ENCODE results near the gene MMGT1.

The MMGT1 gene

DNA sequence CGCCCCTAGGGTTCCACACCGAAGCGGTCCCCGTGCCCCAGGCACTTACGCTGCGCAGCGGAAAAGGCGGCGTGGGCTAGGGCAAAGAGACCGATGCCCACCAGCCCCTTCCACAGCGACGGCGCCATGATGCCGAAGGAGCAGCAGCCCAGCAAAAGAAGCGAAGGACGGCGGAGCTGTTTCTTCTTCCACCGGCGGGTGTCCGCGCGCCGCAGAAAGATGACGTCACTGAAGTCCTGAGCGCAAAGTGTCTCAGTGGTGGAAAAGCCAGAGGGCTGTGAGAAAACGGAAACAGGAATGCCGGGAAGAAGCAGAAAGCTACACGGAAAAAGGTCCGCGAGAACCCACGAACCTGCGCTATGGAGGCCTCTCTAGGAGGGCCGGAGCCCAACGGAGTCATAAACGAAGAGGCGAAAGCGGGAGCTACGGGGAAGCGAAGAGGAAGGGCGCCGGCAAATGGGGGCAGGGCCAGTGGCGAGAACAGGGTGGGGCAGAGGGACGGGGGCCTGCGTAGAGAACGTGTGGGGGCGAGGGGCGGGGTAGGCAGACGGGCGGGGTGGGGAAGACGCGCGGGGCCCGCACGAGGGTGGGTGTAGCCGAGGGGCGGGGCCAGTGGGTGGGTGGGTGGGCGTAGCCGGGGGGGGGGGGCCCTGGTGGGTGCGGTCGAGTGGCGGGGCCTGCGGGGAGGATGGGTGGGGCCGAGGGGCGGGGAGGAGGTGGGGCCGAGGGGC, at the start of gene MMGT1:
Gene MMGT1, minus strand, starts transcription at position 441 of the 731 bp plus-strand sequence. Its CDS starts 313 bp downstream, at position 128.
- DNase-seq, result peak; percentile 43

DNA sequence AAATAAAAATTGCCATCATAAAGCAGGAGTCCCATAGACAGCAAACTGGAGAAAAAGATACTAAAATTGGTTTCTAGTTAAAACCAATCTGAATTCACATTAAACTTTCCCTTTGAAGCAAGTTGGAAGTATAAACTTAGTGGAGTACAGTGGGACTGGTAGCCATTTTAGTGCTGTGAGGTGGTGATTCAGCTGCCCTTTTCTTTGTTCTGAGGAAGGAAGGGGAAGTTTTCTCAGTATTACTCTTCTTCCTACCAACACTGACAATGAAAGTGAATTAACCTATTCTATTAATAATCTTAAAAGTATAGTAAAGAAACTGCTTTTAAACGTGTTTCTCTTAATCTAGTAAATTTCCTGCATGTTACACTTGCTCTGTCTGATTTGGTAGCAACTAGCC, 48.1 kb upstream of the MMGT1 start:
- no peak for DNase-seq

DNA sequence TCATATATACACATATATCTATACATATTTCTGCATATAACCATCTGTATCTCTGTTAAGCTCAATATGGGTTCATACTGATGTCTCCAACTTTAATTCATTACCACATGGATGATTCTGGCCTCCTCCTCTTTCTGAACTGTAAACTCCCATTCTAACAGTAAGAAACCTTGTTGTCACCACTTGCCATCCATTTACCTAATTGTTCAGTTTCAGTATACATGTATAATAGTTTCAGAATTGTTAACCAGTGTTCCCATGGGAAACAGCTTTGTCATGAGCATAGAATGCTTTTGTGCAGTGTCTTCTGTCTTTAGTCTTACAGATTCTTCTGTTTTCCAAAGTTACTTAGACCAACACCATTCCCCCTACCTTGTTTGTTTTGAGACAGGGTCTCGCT, 47.4 kb upstream of the MMGT1 start:
- no peak for DNase-seq

DNA sequence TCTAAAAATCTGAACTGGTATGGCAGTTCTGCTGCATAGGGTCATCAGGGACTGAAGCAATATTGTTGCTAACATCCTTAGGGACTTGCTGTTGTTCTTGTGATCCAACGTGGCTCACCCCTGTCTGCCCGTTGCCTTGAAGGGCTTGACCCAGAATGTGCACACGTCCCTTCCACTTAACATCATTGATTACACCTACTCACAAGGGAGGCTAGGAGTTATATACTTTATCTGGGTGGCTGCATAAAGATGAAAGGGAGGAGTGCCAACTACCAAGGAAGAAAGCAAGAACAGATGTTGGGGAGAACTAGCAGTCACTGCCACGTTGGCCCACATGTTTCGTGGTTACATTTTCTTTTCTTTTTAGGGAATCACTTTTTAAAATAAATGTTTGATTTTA, 45.4 kb upstream of the MMGT1 start:
- no peak for DNase-seq

GRCh38 chrX:136016881-136017280, 43.1 kb upstream of the MMGT1 start:
- DNase-seq, result no peak

DNA sequence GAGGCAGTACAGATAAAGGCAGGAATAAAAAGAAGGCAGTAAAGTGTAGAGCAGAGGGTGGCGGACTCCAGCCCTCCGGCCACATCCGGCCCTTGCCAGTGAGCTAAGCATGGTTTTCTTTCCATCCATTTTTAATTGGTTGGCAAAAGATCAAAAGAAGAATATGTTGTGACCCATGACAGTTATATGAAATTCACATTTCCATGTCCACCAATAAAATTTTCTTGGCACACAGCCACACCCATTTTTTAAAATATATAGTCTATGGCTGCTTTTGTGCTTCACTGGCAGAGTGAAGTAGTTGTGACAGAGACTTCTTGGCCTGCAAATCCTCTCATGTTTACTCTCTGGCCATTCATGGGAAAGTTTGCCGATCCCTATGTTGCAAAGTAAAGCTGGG, 41.2 kb upstream of the MMGT1 start:
- no peak for DNase-seq

GRCh38 chrX:135988245-135988644, 14.5 kb upstream of the MMGT1 start:
- DNase-seq, result no peak

DNA sequence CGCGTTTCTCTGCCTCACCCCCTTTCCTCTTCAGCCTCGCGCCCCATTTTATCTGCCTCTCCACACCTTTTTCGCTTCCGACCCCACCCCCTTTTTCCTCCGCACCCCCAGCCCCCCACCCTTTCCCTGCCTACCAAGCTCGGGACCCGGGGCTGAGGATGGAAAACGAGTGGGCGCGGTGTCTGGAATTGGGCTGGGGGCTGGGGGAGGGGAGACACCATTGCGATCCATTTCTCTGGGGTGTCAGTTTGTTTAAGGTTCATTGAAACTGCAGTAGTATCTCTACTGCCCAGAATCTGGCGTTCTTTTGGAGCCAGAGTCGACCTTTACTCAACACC, 12.2 kb upstream of the MMGT1 start:
- no peak for DNase-seq

GRCh38 chrX:135985157-135985972, 11.6 kb upstream of the MMGT1 start, which contains the start of gene SLC9A6:
Gene SLC9A6, plus strand, starts transcription at chrX:135985435. Its CDS starts 224 bp downstream, at chrX:135985659.
- DNase-seq, result peak; percentile 33

DNA sequence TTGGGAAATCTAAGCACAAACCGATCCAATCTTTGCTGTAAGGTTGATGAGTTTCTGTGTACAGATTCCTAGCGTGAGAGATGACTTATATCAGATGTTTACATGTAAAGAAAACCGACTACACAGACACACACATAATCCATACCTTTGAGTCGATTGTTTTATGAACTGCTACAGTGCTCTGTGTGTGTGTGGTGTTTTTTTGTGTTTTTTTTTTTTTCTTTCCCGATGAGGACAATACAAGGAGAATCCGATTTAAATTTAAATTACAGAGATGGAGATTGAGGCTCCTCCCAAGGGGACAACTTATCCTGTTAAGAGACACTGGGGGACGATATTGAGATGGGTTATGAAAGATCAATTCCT, 11.0 kb upstream of the MMGT1 start:
- DNase-seq, result no peak

GRCh38 chrX:135984256-135984655, 10.5 kb upstream of the MMGT1 start:
- DNase-seq, result no peak

- DNase-seq, result no peak
Observed at GRCh38 chrX:135982860-135983259, 9.1 kb upstream of the MMGT1 start.

DNA sequence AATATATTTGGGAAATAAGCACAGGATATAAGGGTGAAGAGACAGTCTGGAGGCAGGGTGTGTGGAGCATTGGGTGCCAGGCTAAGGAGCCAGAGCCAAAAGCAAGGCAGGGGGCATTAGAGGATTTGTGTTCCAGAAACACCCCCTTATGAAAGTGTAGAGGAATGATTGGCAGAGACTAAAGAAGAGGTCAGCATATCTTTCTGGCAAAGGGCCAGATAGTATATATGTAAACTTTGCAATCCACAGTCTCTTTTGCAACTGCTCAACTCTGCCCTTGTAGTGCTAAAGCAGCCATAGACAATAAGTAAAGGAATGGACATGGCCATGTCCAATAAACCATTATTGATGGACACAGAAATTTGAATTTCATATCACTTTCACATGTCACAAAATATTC, 7.9 kb upstream of the MMGT1 start:
- DNase-seq, result no peak

DNA sequence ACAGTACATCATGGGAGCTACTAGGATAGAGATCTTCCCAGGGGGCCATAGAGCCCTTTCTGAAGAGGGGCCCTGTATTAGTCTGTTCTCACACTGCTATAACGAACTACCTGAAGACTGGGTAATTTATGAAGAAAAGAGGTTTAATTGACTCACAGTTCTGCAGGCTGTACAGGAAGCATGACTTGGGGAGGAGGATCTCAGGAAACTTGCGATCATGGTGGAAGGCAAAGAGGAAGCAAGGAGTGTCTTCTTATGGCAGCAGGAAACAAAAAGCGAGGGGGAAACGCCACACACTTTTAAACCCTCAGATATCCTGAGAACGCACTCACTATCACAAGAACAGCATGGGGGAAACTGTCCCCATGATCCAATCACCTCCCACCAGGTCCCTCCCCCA, 7.2 kb upstream of the MMGT1 start:
- no peak for DNase-seq

- no peak for DNase-seq
Observed at GRCh38 chrX:135977611-135978010, 3.8 kb upstream of the MMGT1 start.

GRCh38 chrX:135975421-135975820, 1.6 kb upstream of the MMGT1 start:
- DNase-seq, result no peak

DNA sequence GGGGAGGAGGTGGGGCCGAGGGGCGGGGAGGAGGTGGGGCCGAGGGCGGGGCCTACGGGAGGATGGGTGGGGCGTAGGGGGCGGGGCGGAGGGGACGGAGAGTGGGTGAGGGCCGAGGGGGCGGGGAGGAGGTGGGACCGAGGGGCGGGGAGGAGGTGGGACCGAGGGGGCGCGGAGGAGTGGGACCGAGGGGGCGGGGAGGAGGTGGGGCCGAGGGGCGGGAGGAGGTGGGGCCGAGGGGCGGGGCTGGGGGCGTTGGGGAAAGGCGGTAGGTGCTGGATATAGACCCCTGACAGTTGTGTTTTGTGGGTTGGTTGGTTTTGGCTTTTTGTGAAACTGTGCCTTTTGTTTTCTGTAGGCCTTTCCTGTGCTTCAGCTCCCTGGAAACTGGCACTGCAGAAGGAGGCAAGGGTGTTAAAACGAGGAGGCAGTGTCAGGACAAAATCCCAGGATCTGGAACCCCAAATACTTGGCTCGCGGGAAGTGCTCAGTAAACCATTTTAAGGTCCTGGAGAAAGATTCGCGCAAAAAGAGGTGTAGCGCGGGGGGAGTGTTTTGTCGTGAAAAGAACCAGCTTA, 580 bp upstream of the MMGT1 start:
- DNase-seq, result peak; percentile 56

GRCh38 chrX:135973025-135973547, 702 bp downstream of the MMGT1 start:
- no peak for DNase-seq

DNA sequence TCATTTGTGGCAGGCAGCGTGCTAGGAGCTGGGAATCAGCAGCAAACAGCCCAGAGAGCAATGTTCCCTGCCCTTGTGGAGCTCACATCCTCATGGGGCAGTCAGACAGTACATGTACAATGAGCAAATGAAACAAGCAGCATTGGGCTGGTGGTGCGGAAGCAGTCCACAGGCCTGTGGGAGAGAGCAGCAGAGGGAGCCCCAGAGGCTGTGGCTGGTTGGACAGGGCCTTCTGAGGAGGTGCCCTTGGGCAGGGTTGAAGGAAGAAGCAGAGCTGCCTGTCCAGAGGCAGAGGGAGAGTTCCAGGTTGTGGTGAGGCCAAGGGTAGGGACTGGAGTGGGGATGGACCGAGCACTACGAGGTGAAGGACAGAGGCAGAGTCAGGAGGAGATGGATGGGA, 22.5 kb downstream of the MMGT1 start:
- DNase-seq, result no peak

DNA sequence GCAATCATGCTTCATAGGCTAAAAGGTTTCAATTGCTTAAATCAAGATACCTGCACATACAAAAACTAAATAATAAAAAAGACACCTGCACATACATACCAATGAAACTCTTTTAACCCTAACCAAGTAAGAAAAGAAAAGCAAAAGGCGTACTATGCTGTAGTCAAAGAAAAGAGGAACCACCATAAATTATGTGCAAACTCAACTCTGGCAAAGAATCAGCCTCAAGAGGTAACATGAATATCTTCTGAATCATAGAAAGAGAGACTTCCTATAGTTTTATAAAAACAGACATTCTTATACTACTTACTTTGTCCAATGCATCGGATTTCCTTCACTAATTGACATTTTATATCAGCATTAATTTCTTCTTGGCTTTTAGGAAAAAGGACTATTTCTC, 29.3 kb downstream of the MMGT1 start:
- no peak for DNase-seq

GRCh38 chrX:135931644-135932487, 41.9 kb downstream of the MMGT1 start:
- no peak for DNase-seq

DNA sequence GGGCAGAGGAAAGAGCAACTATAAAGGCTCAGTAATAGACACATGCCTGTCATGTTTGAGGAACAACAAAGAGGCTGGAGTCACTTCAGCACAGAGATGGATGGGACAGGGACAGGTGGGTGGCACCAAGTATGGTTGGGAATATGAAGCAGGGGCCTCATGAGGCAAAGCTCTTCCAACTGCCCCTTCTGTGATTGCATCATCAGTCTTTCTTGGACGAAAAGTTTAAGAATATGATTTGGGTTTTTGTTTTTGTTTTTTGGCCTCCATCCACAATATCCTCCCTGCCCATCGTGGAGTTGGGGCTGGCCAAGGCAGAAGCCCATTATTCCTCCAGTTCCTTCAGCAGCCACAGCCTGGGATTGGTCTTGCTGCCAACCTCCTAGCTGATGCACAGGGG, 45.9 kb downstream of the MMGT1 start:
- no peak for DNase-seq

DNA sequence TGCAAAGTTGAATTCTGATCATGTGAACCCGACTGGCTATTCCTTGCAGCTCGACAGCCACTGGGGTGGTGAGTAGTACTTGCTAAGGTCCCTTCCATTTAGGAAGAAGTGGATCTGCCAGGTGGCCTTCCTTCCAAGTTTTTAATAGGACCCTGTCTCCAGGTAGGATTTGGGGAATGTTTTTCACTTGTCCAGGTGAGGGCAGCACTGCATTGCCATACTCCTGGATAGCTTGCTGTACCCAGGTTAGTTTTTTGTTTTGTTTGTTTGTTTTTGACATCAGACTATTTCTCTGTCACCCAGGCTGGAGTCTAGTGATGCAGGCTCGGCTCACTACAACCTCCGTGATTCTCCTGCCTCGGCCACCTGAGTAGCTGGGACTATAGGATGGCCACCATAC, 50.4 kb downstream of the MMGT1 start:
- DNase-seq, result no peak
